Measurements from ENCODE around the gene USP48. TPM values are rescaled to one million over a fixed set of nuclear protein-coding genes. Genes with fewer than 3 reads are reported as not detected.

Gene USP48
- total RNA-seq, 1 donor from 2014 or later: 67.5 TPM

DNA sequence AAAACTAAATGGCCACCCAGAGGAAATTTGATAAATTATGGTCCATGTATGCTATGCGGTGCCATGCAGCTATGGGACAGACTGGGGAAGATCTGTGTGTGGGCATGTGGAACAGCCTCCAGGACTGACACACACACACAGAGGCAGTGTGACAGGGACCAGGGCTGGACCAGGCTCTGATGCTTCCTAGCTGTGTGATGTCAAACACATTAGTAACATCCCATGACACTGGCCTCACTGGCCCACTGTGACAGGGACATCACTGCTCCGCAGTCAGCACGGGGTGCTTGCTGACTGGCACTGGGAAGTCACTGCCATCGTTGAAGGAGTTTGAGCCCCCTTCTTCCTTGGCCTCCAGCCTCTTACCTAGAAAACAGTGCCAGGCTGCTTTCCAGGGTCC is 127.7 kb downstream of the USP48 start:
- no peak overlapping the region for H3K27ac ChIP-seq
- no peaks in the 10 kb centered on the region for H3K36me3 ChIP-seq
- intact Hi-C loops (cut with DNase I): no loop called here
- TF ChIP-seq, protein P1, sequence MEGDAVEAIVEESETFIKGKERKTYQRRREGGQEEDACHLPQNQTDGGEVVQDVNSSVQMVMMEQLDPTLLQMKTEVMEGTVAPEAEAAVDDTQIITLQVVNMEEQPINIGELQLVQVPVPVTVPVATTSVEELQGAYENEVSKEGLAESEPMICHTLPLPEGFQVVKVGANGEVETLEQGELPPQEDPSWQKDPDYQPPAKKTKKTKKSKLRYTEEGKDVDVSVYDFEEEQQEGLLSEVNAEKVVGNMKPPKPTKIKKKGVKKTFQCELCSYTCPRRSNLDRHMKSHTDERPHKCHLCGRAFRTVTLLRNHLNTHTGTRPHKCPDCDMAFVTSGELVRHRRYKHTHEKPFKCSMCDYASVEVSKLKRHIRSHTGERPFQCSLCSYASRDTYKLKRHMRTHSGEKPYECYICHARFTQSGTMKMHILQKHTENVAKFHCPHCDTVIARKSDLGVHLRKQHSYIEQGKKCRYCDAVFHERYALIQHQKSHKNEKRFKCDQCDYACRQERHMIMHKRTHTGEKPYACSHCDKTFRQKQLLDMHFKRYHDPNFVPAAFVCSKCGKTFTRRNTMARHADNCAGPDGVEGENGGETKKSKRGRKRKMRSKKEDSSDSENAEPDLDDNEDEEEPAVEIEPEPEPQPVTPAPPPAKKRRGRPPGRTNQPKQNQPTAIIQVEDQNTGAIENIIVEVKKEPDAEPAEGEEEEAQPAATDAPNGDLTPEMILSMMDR (IDR thresholded peaks at IDR 0.05): no peak
- TF ChIP-seq POLR2A (IDR thresholded peaks at IDR 0.05) (no peak), POLR2AphosphoS5 (IDR thresholded peaks at IDR 0.05; ENCODE audit: insufficient read depth in 1 of 2, low read depth in 1 of 2) (no peak)
- H3K9me3 ChIP-seq: no peaks in the 10 kb centered on the region
- H3K4me1 ChIP-seq: peaks cover 21% of the 10 kb centered on the region
- no peaks in the 10 kb centered on the region for H3K27me3 ChIP-seq
- no peak overlapping the region for H3K4me3 ChIP-seq
- DNase-seq (ENCODE audit: extremely low spot score in 2 of 2): no peak

DNA sequence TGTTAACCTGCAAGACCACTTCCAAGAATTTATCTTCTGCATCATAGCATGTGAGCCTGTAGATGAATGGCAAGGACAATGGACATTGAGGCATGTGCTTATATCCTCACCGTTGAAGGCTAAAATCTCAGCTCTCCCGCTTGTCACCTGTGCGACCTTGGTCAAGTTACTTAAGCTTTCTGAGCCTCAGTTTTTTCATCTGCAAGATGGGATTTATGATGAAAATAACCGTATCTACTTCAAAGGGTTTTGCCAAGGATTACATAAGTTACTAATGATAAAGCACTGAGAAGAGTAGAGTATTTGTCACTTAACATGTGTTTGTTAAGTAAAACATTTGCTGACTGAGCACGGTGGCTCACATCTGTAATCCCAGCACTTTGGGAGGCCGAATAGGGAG is 128.7 kb downstream of the USP48 start:
- H3K4me3 ChIP-seq: no peak overlapping the region
- no peaks in the 10 kb centered on the region for H3K27me3 ChIP-seq
- H3K4me1 ChIP-seq: peaks cover 18% of the 10 kb centered on the region
- no peak for DNase-seq (ENCODE audit: extremely low spot score in 2 of 2)
- no peaks in the 10 kb centered on the region for H3K36me3 ChIP-seq
- no peaks in the 10 kb centered on the region for H3K9me3 ChIP-seq
- intact Hi-C loops (cut with DNase I): no loop called here
- no peak overlapping the region for H3K27ac ChIP-seq
- no peak for TF ChIP-seq POLR2A (IDR thresholded peaks at IDR 0.05)
- TF ChIP-seq POLR2AphosphoS5 (IDR thresholded peaks at IDR 0.05; ENCODE audit: insufficient read depth in 1 of 2, low read depth in 1 of 2): no peak
- TF ChIP-seq, protein P1 (IDR thresholded peaks at IDR 0.05): no peak

DNA sequence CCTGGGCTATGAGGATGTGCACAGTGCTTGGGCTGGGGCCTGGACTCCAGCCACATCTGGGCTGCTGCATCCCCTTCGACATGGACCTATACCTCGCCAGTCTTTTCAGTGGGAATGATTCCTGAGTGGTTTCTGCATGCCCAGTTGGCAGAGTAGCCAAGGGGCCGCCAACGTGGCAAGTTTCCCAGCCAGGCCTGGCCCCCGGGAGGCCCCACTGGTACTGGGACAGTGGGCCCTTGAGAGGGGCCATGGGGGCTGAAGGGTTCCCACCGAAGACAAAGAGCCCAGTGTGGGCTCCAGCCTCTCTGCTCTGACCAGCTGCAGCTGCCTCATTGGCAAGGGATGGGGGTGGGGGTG is 129.2 kb downstream of the USP48 start:
- no peak overlapping the region for H3K27ac ChIP-seq
- peaks cover 15% of the 10 kb centered on the region for H3K4me1 ChIP-seq
- no peaks in the 10 kb centered on the region for H3K9me3 ChIP-seq
- no peaks in the 10 kb centered on the region for H3K36me3 ChIP-seq
- TF ChIP-seq, protein P1 (IDR thresholded peaks at IDR 0.05): no peak
- TF ChIP-seq POLR2A (IDR thresholded peaks at IDR 0.05) (no peak), POLR2AphosphoS5 (IDR thresholded peaks at IDR 0.05; ENCODE audit: insufficient read depth in 1 of 2, low read depth in 1 of 2) (no peak)
- intact Hi-C loops (cut with DNase I): no loop called here
- H3K27me3 ChIP-seq: no peaks in the 10 kb centered on the region
- H3K4me3 ChIP-seq: no peak overlapping the region
- no peak for DNase-seq (ENCODE audit: extremely low spot score in 2 of 2)

DNA sequence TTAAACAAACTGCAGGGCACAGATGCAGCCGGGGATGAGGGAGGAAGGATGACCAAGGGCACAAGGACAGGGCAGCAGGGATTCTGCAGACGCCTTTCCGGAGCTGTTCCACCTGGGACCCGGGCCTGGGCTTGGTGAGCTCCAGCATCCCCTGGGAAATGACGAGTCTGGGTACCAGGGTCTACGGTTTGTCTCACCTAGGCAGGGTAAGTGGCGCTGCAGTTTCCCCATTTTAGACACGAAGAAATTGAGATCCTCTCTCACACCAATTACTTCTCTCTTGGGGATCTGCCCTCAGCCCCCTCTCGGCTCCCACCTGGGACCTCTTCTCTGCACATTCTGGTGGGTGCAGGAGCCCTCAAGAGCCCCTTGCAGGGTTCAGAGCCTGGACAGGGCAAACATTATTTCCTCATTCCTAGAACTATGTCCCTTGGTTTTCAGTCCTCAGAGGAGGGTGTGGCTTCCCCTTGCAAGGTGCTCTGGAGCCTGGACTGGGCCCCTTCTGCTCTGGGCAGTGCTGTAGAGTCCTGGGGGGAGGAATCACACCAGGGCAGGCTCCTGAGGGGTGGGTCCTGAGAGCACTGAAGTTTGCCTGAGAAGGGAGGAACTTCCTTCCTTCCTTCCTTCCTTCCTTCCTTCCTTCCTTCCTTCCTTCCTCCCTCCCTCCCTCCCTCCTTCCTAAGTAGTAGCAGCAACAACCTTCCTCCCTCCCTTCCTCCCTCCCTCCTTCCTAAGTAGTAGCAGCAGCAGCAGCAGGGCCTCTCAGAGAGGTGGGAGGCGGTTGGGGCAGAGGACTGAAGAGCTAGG is 129.8 kb downstream of the USP48 start:
- peaks cover 15% of the 10 kb centered on the region for H3K4me1 ChIP-seq
- H3K4me3 ChIP-seq: no peak overlapping the region
- TF ChIP-seq POLR2AphosphoS5 (IDR thresholded peaks at IDR 0.05; ENCODE audit: insufficient read depth in 1 of 2, low read depth in 1 of 2) (no peak), POLR2A (IDR thresholded peaks at IDR 0.05) (no peak)
- TF ChIP-seq, protein P1 (IDR thresholded peaks at IDR 0.05): no peak
- H3K27ac ChIP-seq: no peak overlapping the region
- DNase-seq (ENCODE audit: extremely low spot score in 2 of 2): no peak
- intact Hi-C loops (cut with DNase I): no loop called here
- no peaks in the 10 kb centered on the region for H3K27me3 ChIP-seq
- H3K9me3 ChIP-seq: no peaks in the 10 kb centered on the region
- no peaks in the 10 kb centered on the region for H3K36me3 ChIP-seq

Measured in vagina (tissue), 2 donors.